ENCODE measurements around the gene CREBBP. TPM values are rescaled to one million over a fixed set of nuclear protein-coding genes. Genes with fewer than 3 reads are reported as not detected.

Gene CREBBP
- total and polyA plus RNA-seq, 2 experiments from 2014 or later = 36.9 to 54.8 TPM

- Mint-ChIP-seq H3K36me3 (ENCODE audit: low read depth) (peaks cover 29% of the 10 kb centered on the region; the same call in 2 of the 3 replicates), H3K4me3 (no peak overlapping the region), H3K9me3 (no peaks in the 10 kb centered on the region; the same call in 2 of the 3 replicates), H3K4me1 (peaks cover 33% of the 10 kb centered on the region), H3K27ac (no peak overlapping the region; the same call in 1 of the 2 replicates), H3K27me3 (ENCODE audit: insufficient read depth, low read depth, poor library complexity) (peaks cover 2% of the 10 kb centered on the region)
- no peaks in the 10 kb centered on the region for H3K27me3 ChIP-seq (ENCODE audit: insufficient read depth)
- no peak overlapping the region for H3K4me3 ChIP-seq
- ATAC-seq = no peak
- no peak overlapping the region for H3K4me2 ChIP-seq
- peaks cover 70% of the 10 kb centered on the region for H4K20me1 ChIP-seq (replicated peaks; ENCODE audit: insufficient read depth)
- no peaks in the 10 kb centered on the region for H3K36me3 ChIP-seq (ENCODE audit: insufficient read depth)
- H3F3A ChIP-seq (replicated peaks; ENCODE audit: low read depth) = no peaks in the 10 kb centered on the region
- H2AFZ ChIP-seq = no peak overlapping the region
- no peak for DNase-seq (ENCODE audit: low spot score)
- H3K9me2 ChIP-seq (ENCODE audit: insufficient read depth) = no peaks in the 10 kb centered on the region
- peaks cover 100% of the 10 kb centered on the region for H3K79me2 ChIP-seq (replicated peaks; ENCODE audit: insufficient read depth)
- TF ChIP-seq ZNF462 (CRISPR knock-in tag; IDR thresholded peaks at IDR 0.05) (no peak), CTCF (conservative IDR thresholded peaks at IDR 0.05; ENCODE audit: low read depth in 2 of 2) (no peak), REST (IDR thresholded peaks at IDR 0.05; ENCODE audit: unreplicated experiment) (no peak), STAT1 (IDR thresholded peaks at IDR 0.05; ENCODE audit: unreplicated experiment) (no peak), ETS1 (IDR thresholded peaks at IDR 0.05) (no peak), CREB1 (CRISPR knock-in tag; IDR thresholded peaks at IDR 0.05; ENCODE audit: low read depth) (no peak), JUNB (IDR thresholded peaks at IDR 0.05; ENCODE audit: unreplicated experiment) (no peak), POLR2AphosphoS5 (IDR thresholded peaks at IDR 0.05; ENCODE audit: low read depth) (no peak), EZH2 (IDR thresholded peaks at IDR 0.05; ENCODE audit: low read depth, unreplicated experiment) (no peak), ZNF114 (CRISPR knock-in tag; IDR thresholded peaks at IDR 0.05) (no peak)
- H3K27ac ChIP-seq (ENCODE audit: low read depth) = 0 out of 2 replicates have a peak overlapping the region, but pooled peaks have one; percentile 45
- peaks cover 22% of the 10 kb centered on the region for H3K4me1 ChIP-seq (ENCODE audit: insufficient read depth)
These were observed 72.0 kb downstream of the CREBBP start for GRCh38 chr16:3808308-3809063.
